GM12878 (cell line): Measurements from ENCODE around the gene ARHGAP6. TPM values are rescaled to one million over a fixed set of nuclear protein-coding genes. Genes with fewer than 3 reads are reported as not detected.

Experiments used
- ATAC-seq: fragments of 200-7000 bp; cut with Tn5 transposase; 3 replicates; pipeline ENCODE4 v1.9.1; 2020; ENCODE audit warnings: mild to moderate bottlenecking, moderate library complexity
- BruUV-seq: library from RNA; stranded (reverse); fragments of 400-500 nt; replicated peaks from 2 replicates; lab custom pipeline; 2021; lab: Mats Ljungman, UMichigan
- CTCF ChIA-PET: fragments of 300-600 bp; sonication (Branson Sonifier 250); formaldehyde crosslinking; extraction: SDS; loops from one replicate; lab custom pipeline; 2021; ENCODE audit warnings: inconsistent platforms; lab: Yijun Ruan, JAX
- POLR2A ChIA-PET: fragments of 350-600 bp; formaldehyde crosslinking; extraction: SDS; loops from one replicate; lab custom pipeline; 2021; ENCODE audit warnings: inconsistent platforms; lab: Charles Lee
- RAD21 ChIA-PET: fragments of 300-600 bp; sonication (Branson Sonifier 250); formaldehyde crosslinking; loops from one replicate; lab custom pipeline; 2023; ENCODE audit warnings: antibody characterized with exemption; ENCODE audit not compliant: unreplicated experiment; lab: Charles Lee
- SMC1A ChIA-PET: fragments of 300-600 bp; sonication (Branson Sonifier 250); formaldehyde crosslinking; loops from one replicate; lab custom pipeline; 2023; ENCODE audit not compliant: unreplicated experiment, uncharacterized antibody; lab: Charles Lee
- DNase-seq: peaks from one replicate; pipeline ENCODE4 v3.0.0-alpha.2; 2011; ENCODE audit warnings: low read depth, low spot score
- FAIRE-seq: peaks from 3 replicates; lab custom pipeline; 2011; peaks lifted over from hg19 to GRCh38; lab: Jason Lieb, UNC
- H2AFZ ChIP-seq: 2 replicates; pipeline ENCODE4 v1.6.0; 2011; ENCODE audit warnings: low read depth, low read length, control low read depth; ENCODE audit not compliant: control insufficient read depth
- H3K27ac ChIP-seq: 2 replicates; pipeline ENCODE4 v1.5.1; 2011; ENCODE audit warnings: control low read depth; ENCODE audit not compliant: control insufficient read depth, insufficient read depth
- H3K27me3 ChIP-seq, 2 experiments: replicated peaks in 1 of 2; 2 replicates each; pipeline versions ENCODE4 v1.6.0 to v1.6.1; 2011; ENCODE audit warnings: low read length in 1 of 2; ENCODE audit not compliant: control insufficient read depth in 2 of 2, insufficient read depth in 2 of 2
- H3K36me3 ChIP-seq, 2 experiments: 2 replicates each; pipeline ENCODE4 v1.5.1; 2011; ENCODE audit warnings: low read length in 1 of 2; ENCODE audit not compliant: control insufficient read depth in 2 of 2, insufficient read depth in 2 of 2
- H3K4me1 ChIP-seq: 2 replicates; pipeline ENCODE4 v1.6.1; 2011; ENCODE audit warnings: mild to moderate bottlenecking, low read length, moderate library complexity, mixed read lengths; ENCODE audit not compliant: control insufficient read depth, insufficient read depth
- H3K4me2 ChIP-seq: 2 replicates; pipeline ENCODE4 v1.6.0; 2011; ENCODE audit warnings: control low read depth; ENCODE audit not compliant: control insufficient read depth, insufficient read depth
- H3K4me3 ChIP-seq: fragments of 200-600 bp; sonication (generic); 2 replicates; pipeline ENCODE4 v1.5.1; 2016
- H3K79me2 ChIP-seq: 2 replicates; pipeline ENCODE4 v1.6.0; 2011; ENCODE audit warnings: low read length; ENCODE audit not compliant: control insufficient read depth, insufficient read depth
- H3K9ac ChIP-seq: 2 replicates; pipeline ENCODE4 v1.8.0; 2011; ENCODE audit warnings: low read length, control low read depth, mixed read lengths; ENCODE audit not compliant: control insufficient read depth, insufficient read depth
- H3K9me3 ChIP-seq: replicated peaks from 3 replicates; pipeline ENCODE4 v1.5.1; 2011; ENCODE audit warnings: mild to moderate bottlenecking, low read length; ENCODE audit not compliant: control insufficient read depth, insufficient read depth
- H4K20me1 ChIP-seq: 2 replicates; pipeline ENCODE4 v1.6.0; 2011; ENCODE audit not compliant: control insufficient read depth, insufficient read depth
- ASH2L ChIP-seq: fragments of 300-600, 200-600 bp; sonication (generic); IDR thresholded peaks from 2 replicates; pipeline ENCODE4 v1.6.1; 2017; ENCODE audit warnings: low read depth, mild to moderate bottlenecking, borderline replicate concordance
- BMI1 ChIP-seq: fragments of 450-650 bp; IDR thresholded peaks from 2 replicates; pipeline ENCODE4 v1.6.1; 2016; ENCODE audit warnings: mild to moderate bottlenecking, moderate library complexity, borderline replicate concordance
- IRF4 ChIP-seq: IDR thresholded peaks from 2 replicates; pipeline ENCODE4 v1.6.1; 2011; ENCODE audit warnings: low read depth, low read length
- KLF5 ChIP-seq: fragments of 450-650 bp; IDR thresholded peaks from 2 replicates; pipeline ENCODE4 v1.6.1; 2014; ENCODE audit warnings: mild to moderate bottlenecking; ENCODE audit not compliant: partially characterized antibody
- MLLT1 ChIP-seq: fragments of 450-650 bp; IDR thresholded peaks from 2 replicates; pipeline ENCODE4 v1.6.1; 2016; ENCODE audit warnings: mild to moderate bottlenecking
- NFYA ChIP-seq: IDR thresholded peaks from 2 replicates; pipeline ENCODE4 v1.6.1; 2011; ENCODE audit warnings: low read depth, mild to moderate bottlenecking, low read length, improper control_type of control experiment, borderline replicate concordance
- PAX8 ChIP-seq: fragments of 450-650 bp; IDR thresholded peaks from 2 replicates; pipeline ENCODE4 v1.6.1; 2017; ENCODE audit warnings: mild to moderate bottlenecking, moderate library complexity
- SP1 ChIP-seq: IDR thresholded peaks from one replicate; pipeline ENCODE4 v1.6.1; 2011; ENCODE audit warnings: low read depth, low read length
- TCF3 ChIP-seq: IDR thresholded peaks from 2 replicates; pipeline ENCODE4 v1.6.1; 2012; ENCODE audit warnings: low read depth, mild to moderate bottlenecking, low read length, borderline replicate concordance; ENCODE audit not compliant: insufficient read depth
- ZBTB4 ChIP-seq: fragments of 450-650 bp; formaldehyde crosslinking; IDR thresholded peaks from 2 replicates; pipeline ENCODE4 v1.4.0; 2022; ENCODE audit warnings: mild to moderate bottlenecking, moderate library complexity
- WGBS: methylation state at CpG from one replicate; pipeline ENCODE4 v1.1.6; 2016; ENCODE audit warnings: low lambda C conversion rate; ENCODE audit not compliant: insufficient replicate concordance, insufficient coverage; ENCODE audit errors: missing lambda C conversion rate; 5-methylcytosine and 5-hydroxymethylcytosine counted together
- in situ Hi-C: fragments of 300-500 bp; cut with MboI; formaldehyde crosslinking; loops from 9 replicates; pipeline ENCODE4 v1.14.3; 2018; ENCODE audit warnings: mixed read lengths
- intact Hi-C: fragments of 100-400 bp; cut with micrococcal nuclease; formaldehyde crosslinking; loops from one replicate; pipeline ENCODE4 v1.14.2; 2022; ENCODE audit not compliant: unreplicated experiment
- polyA plus RNA-seq, 11 experiments: library from polyadenylated mRNA; depleted of rRNA in 4 of 11; unstranded in 6 of 11; stranded (reverse) in 5 of 11; fragments of >200 nt; fragmentation: Nextera tagmentation in 4 of 11; fragmentation: Illumina TruSeq in 1 of 11; extraction: Ambion mirVana in 4 of 11; extraction: Trizol in 1 of 11; gene quantifications; 1 replicate in 1 of 11; 2 replicates in 10 of 11; pipeline versions ENCODE4 v1.2.1 to v1.2.3, GENCODE V29; 2011 to 2016; ENCODE audit warnings: inconsistent platforms in 2 of 11, missing spikeins in 2 of 11, low read depth in 1 of 11
- total RNA-seq, 4 experiments: library from RNA; depleted of rRNA in 3 of 4; stranded (reverse); fragments of >200 nt in 3 of 4; fragmentation: Illumina TruSeq in 1 of 4; extraction: Trizol in 1 of 4; gene quantifications; 2 replicates each; pipeline versions ENCODE4 v1.2.1 to v1.2.3, GENCODE V29; 2013 to 2021

ARHGAP6 gene
- total and polyA plus RNA-seq, 10 of the 15 experiments (the other 5 are each of a cell fraction or from before 2014, with no cell fraction given) = 0.20 to 1.8 (median 0.76) TPM

GRCh38 chrX:11451151-11451550 lies 214.6 kb downstream of the ARHGAP6 start:
- H3K36me3 ChIP-seq = no peaks in the 10 kb centered on the region
- no TSS peak for BruUV-seq
- DNase-seq = no peak
- CTCF ChIA-PET = interaction anchor here (1.0 to 1.5 kb wide), 2 partner anchors 14 to 69 kb away, joined by 3 to 4 read pairs; no protein-coding TSS in a partner anchor
- SMC1A ChIA-PET = no interaction called here
- TF ChIP-seq IRF4 (no peak), BMI1 (peak; percentile 56; the same call in 1 of the 2 replicates)
- TF ChIP-seq, all 136 proteins: peak for 1
- Histone ChIP-seq H3K79me2 (no peaks in the 10 kb centered on the region), H3K9ac (no peak overlapping the region), H3K27ac (no peak overlapping the region), H3K4me3 (no peak overlapping the region), H3K9me3 (no peaks in the 10 kb centered on the region), H3K27me3 (no peaks in the 10 kb centered on the region; a peak in 2 of 4 replicates), H4K20me1 (no peaks in the 10 kb centered on the region), H2AFZ (no peak overlapping the region), H3K4me2 (no peak overlapping the region), H3K4me1 (no peaks in the 10 kb centered on the region)
- ATAC-seq (no peak), FAIRE-seq (no peak)
- WGBS = 27% methylated on average over 5 of the region's 5 CpGs
- ChIA-PET POLR2A (no interaction called here), RAD21 (no interaction called here)
- intact Hi-C loops (no loop called here), in situ Hi-C loops (no loop called here)

GRCh38 chrX:11450354-11450753 lies 215.4 kb downstream of the ARHGAP6 start:
- Histone ChIP-seq H4K20me1 (no peaks in the 10 kb centered on the region), H3K4me3 (no peak overlapping the region), H3K9me3 (no peaks in the 10 kb centered on the region), H2AFZ (no peak overlapping the region), H3K27me3 (no peaks in the 10 kb centered on the region; a peak in 2 of 4 replicates), H3K79me2 (no peaks in the 10 kb centered on the region), H3K27ac (no peak overlapping the region), H3K4me2 (no peak overlapping the region), H3K4me1 (no peaks in the 10 kb centered on the region), H3K9ac (no peak overlapping the region), H3K36me3 (no peaks in the 10 kb centered on the region)
- 34% methylated on average over 8 of the region's 8 CpGs for WGBS
- ChIA-PET POLR2A (interaction anchor here (0.6 kb wide), 1 partner anchor 12 kb away, joined by 3 read pairs; no protein-coding TSS in a partner anchor), RAD21 (no interaction called here), SMC1A (no interaction called here), CTCF (interaction anchor here (0.8 kb wide), 1 partner anchor 7 kb away, joined by 3 read pairs; no protein-coding TSS in a partner anchor)
- no TSS peak for BruUV-seq
- in situ Hi-C loops = no loop called here
- intact Hi-C loops = no loop called here
- no peak for TF ChIP-seq NFYA
- no peak for TF ChIP-seq PAX8
- TF ChIP-seq TCF3 = no peak
- TF ChIP-seq SP1 = no peak
- no peak for TF ChIP-seq ASH2L
- TF ChIP-seq ZBTB4 (CRISPR knock-in tag) = no peak
- TF ChIP-seq MLLT1 = no peak
- no peak for TF ChIP-seq KLF5
- DNase-seq (no peak), FAIRE-seq (no peak), ATAC-seq (no peak)
